HG02759 (cell line): ENCODE results near the gene RPL28.

ENCODE experiments used
- ATAC-seq: cut with Tn5 transposase; IDR thresholded peaks from one replicate; pipeline ENCODE4 v1.9.1; 2021; ENCODE audit warnings: mild to moderate bottlenecking, moderate library complexity; ENCODE audit not compliant: unreplicated experiment

Gene RPL28

GRCh38 chr19:55372316-55373081 is 13.2 kb upstream of the RPL28 start:
- ATAC-seq, result no peak

- ATAC-seq, result no peak
These were observed 12.3 kb upstream of the RPL28 start for GRCh38 chr19:55373306-55373992.

DNA sequence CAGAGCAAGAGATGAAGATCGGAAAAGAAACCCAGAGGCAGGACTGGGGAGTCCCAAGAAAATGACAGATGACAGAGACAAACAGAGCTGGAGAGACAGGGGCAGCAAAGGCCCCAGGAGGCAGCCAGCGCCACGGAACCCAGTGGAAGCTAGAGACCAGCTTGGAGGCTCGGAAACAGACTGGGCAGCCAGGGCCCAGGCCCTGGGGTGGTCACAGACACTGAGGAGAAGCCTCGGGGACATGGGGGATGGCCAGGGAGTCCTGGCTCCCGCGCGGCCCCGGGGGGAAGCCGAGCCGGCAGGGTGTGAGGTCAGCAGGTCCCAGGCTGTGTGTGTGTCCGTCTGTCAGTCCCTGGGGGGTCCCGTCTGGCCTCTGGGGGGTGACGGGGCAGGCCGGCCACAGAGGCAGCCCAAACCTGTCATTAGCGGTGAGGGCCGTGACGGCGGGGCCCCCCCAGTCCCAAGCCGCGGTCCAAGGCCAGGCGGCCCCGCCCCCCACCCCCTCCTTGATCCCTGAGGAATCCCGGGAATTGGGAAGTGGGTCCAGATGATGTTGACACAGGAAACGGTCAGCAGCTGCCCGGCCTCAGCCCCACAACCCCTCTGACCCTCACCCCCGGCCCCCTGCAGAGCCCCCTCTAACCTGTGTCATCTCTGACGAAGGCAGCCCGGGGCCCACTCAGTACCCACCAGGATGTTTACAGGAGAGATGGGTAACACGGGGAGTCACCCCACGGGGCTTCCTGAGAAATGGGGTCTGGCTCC is 11.6 kb upstream of the RPL28 start:
- ATAC-seq, result no peak

DNA sequence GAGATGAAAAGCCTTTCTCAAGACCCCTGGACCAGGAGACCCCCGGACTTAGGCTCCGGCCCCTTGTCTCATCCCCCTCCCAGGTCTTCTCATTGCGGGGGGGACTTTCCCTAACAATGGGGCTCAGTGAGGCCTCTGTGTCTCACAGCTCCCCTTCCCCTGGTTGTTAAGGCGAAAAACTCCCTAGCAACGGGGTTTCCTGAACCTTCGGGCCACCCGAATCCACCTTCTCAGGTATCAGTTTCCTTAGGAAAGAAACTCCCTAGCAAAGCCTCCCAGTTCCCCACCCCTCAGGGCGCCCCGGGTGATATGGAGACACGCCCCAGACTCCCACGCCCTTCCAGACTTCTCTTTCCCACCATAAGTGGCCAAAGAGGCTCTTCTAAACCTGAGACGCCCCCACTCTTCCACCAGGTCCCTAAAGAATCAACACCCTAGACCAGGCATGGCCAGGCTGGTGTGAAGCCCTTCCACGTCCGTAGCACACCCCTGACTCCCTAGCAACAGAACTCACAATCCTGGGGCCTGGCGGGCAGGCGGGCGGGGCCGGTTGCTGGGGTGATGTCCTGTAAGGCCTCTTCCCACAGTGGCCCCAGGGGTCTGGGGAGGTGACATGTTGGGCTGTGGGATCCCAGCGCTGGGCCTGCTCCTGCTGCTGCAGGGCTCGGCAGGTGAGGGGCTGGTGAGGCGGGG is 9.3 kb upstream of the RPL28 start, which contains the start of gene TMEM190:
TMEM190 (plus strand) TSS at position 586 of the 693 bp plus-strand sequence; CDS start at position 614, 28 bp downstream.
- no peak for ATAC-seq

GRCh38 chr19:55377356-55378131 is 8.2 kb upstream of the RPL28 start:
- ATAC-seq, result no peak

GRCh38 chr19:55379174-55379573 is 6.6 kb upstream of the RPL28 start:
- ATAC-seq, result no peak

GRCh38 chr19:55382013-55382412 is 3.7 kb upstream of the RPL28 start:
- no peak for ATAC-seq

- no peak for ATAC-seq
These were observed 3.1 kb upstream of the RPL28 start for GRCh38 chr19:55382522-55383054.

GRCh38 chr19:55383279-55384130 is 2.2 kb upstream of the RPL28 start:
- ATAC-seq, result peak; percentile 25

DNA sequence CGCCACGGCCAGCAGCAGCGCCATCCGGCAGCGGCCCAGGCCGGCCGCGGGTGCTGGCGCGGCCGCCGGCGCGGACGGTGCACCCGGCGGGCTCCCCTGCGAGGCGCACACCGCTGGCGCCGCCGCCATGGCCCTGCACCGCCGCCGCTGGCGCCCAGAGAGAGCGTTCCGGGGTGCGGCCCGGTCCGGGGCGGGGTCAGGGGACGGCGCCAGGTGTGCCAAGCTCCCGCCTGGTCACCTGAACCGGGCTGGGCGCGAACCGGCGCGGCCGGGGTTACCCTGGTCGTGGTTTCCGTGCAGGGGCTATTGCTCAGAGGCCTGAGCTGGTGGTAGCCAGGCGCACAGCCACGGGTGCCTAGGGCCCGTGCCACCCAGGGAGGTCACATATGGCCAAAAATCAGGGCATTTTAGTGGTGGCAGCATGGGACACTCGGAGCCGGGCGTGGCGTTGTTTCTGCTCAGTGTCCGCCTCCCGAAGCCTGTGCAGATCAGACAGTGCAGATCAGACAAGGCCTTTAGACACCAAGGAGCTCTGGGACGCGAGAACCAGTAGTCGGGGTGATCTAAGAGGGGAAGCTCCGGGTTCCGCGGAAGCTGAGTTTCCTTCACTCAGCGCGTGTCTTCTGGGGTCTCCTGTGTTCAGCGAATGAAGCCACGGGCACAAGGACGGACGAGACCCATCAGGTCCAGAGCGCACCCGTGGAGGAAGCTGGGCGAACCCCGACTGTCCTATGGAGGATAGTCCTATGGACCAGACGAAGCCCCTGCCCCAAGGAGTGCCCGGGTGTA is 1.4 kb upstream of the RPL28 start, which contains the start of gene TMEM238:
TMEM238 (minus strand) TSS at position 162 of the 789 bp plus-strand sequence; CDS start at position 129, 33 bp downstream.
- peak; percentile 25 for ATAC-seq

- ATAC-seq, result peak; percentile 68
These were observed 610 bp upstream of the RPL28 start for GRCh38 chr19:55384920-55385723.

DNA sequence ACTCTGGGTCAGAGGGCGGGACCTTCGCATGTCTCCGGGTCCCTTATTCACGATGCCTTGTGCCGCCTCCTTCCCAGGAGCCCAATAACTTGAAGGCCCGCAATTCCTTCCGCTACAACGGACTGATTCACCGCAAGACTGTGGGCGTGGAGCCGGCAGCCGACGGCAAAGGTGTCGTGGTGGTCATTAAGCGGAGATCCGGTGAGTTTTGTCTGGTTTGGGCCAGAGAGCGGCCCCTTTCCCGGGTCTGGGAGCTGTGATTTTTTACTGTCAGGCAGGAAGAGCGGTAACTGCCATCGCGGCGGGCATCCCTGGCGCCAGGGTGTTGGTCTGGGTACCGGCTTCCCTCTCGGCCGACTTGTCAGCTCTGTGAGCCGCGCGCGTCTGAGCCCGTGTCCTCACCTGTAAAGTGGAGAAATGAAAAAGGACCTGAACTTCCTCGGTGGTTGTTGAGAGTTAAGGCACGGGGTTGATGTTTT is 800 bp downstream of the RPL28 start:
- no peak for ATAC-seq

DNA sequence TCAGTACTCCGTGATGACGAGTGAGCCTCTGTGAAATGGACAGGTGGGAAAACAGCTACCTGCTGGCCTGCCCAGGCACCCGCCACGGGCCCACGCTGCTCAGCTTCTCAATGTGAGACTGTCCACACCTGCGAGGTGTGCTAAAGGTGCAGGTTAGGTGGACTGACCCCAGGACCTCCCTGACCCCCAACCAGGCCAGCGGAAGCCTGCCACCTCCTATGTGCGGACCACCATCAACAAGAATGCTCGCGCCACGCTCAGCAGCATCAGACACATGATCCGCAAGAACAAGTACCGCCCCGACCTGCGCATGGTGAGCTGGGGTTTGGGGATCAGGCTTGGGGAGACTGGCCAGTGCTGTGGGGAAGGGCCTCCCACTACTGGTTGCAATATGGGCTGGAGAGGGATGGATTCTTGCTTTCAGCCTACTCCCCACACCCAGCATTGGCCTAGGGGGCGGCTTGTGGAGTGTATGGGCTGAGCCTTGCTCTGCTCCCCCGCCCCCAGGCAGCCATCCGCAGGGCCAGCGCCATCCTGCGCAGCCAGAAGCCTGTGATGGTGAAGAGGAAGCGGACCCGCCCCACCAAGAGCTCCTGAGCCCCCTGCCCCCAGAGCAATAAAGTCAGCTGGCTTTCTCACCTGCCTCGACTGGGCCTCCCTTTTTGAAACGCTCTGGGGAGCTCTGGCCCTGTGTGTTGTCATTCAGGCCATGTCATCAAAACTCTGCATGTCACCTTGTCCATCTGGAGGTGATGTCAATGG is 2.2 kb downstream of the RPL28 start:
- ATAC-seq, result no peak

GRCh38 chr19:55389386-55390317 is 3.9 kb downstream of the RPL28 start:
- ATAC-seq, result no peak

- ATAC-seq, result no peak
These were observed 4.7 kb downstream of the RPL28 start for GRCh38 chr19:55390461-55390880.
